G401 (cell line): ENCODE data around the gene NXPE2. TPM values are rescaled to one million over a fixed set of nuclear protein-coding genes. Genes with fewer than 3 reads are reported as not detected.
"Not testable (repeated sequence)": the region's sequence is repeated elsewhere in the genome, so short reads cannot be mapped to it uniquely, and the experiment has no call there.

ENCODE experiments used
- DNase-seq: peaks from one replicate; pipeline ENCODE4 v3.0.0-alpha.2; 2015; ENCODE audit warnings: low spot score
- in situ Hi-C: cut with HindIII; loops from 2 replicates; pipeline ENCODE4 v1.10.0; 2016; ENCODE audit warnings: low sequenced_read_pairs, mixed read lengths
- total RNA-seq: library from RNA; depleted of rRNA; stranded (reverse); fragments of >200 nt; shearing (Covaris generic); gene quantifications from 2 replicates; pipeline ENCODE4 v1.2.3, GENCODE V29; 2014; rRNA removed

The NXPE2 gene
- 0.07 TPM in 1 of 2 replicates, not detected in the other for total RNA-seq

GRCh38 chr11:114678125-114679036 lies at the start of gene NXPE2:
TSS of gene NXPE2 (plus strand) at chr11:114678527. CDS start at chr11:114678576, 49 bp downstream.
- no peak for DNase-seq
- in situ Hi-C loops: no loop called here

- in situ Hi-C loops, DNase-seq: not testable (repeated sequence)
These were observed 46.8 kb upstream of the NXPE2 start for GRCh38 chr11:114631445-114631965.

DNA sequence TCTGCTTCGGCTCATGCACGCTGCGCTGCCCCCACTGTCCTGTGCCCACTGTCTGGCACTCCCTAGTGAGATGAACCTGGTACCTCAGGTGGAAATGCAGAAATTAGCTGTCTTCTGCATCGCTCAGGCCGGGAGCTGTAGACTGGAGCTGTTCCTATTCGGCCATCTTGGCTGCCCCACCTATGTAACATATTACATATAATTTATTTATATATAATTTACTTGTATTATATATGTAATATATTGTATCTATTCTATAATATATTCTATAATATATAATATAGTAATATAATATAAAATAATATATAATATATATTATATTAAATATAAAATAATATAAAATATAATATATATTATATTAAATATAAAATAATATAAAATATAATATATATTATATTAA lies 38.9 kb upstream of the NXPE2 start:
- in situ Hi-C loops: not testable (repeated sequence)

GRCh38 chr11:114650661-114651060 lies 27.7 kb upstream of the NXPE2 start:
- no peak for DNase-seq
- in situ Hi-C loops: no loop called here

More for the DNA sequence above, 38.9 kb upstream of the NXPE2 start:
- DNase-seq: not testable (repeated sequence)

DNA sequence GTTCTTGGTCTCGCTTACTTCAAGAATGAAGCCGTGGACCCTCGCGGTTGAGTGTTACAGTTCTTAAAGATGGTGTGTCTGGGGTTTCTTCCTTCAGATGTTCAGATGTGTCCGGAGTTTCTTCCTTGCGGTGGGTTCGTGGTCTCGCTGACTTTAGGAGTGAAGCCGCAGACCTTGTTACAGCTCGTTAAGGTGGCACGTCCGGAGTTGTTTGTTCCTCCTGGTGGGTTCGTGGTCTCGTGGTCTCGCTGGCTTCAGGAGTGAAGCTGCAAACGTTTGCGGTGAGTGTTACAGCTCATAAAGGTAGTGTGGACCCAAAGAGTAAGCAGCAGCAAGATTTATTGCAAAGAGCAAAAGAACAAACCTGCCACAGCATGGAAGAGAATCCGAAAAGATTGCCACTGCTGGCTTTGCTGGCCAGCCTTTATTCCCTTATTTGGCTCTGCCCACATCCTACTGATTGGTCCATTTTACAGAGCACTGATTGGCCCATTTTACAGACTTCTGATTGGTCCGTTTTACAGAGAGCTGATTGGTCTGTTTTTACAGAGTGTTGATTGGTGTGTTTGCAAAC lies 27.1 kb upstream of the NXPE2 start:
- no peak for DNase-seq
- in situ Hi-C loops: no loop called here

GRCh38 chr11:114653148-114653547 lies 25.2 kb upstream of the NXPE2 start:
- DNase-seq: no peak
- in situ Hi-C loops: no loop called here

- in situ Hi-C loops: no loop called here
- no peak for DNase-seq
These were observed 13.7 kb upstream of the NXPE2 start for GRCh38 chr11:114664641-114665040.

DNA sequence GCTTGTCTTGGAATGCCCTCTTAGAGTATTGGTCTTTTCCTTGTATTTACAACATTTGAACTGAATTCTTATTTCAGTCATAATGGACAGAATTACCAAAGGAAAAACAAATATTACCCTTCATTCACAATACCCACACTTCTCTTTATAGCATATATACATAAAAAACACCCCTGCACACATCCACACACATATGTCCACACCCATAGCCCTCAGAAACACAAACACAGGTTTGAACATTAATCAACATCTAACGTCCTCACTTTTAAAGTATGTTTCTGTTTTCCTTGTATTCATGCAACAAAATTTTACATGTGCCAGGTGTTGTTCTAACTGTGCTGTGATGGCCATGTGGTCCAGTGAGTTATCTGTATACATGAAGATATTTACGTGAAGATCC lies 11.6 kb upstream of the NXPE2 start:
- no peak for DNase-seq
- in situ Hi-C loops: no loop called here

- no peak for DNase-seq
These were observed 10.2 kb upstream of the NXPE2 start for GRCh38 chr11:114668109-114668508.

DNA sequence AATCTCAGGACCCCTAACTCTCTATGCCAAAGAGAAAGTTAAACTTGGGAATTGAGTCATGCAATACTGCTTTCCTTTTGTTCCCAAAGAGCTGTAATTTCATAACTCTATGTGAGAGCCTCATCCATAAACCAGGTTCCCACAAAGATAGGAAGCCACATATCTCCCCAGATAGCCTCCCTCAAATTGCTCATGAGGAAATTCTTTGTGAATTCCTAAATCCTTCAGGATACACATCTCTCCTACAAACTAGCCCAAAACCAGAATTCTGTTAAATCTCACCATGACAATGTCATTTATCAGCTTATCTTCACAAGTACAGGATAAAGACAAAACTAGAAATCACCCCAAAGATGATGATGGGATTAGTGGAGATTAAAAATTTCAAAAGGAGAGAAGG lies 4.7 kb upstream of the NXPE2 start:
- no peak for DNase-seq
- in situ Hi-C loops: no loop called here

More at GRCh38 chr11:114668109-114668508, 10.2 kb upstream of the NXPE2 start:
- in situ Hi-C loops: no loop called here

GRCh38 chr11:114679505-114679904 lies 1.2 kb downstream of the NXPE2 start:
- in situ Hi-C loops: no loop called here
- no peak for DNase-seq

GRCh38 chr11:114683007-114683406 lies 4.7 kb downstream of the NXPE2 start:
- in situ Hi-C loops: no loop called here
- DNase-seq: no peak

- in situ Hi-C loops: no loop called here
- no peak for DNase-seq
These were observed 6.3 kb downstream of the NXPE2 start for GRCh38 chr11:114684636-114685035.

DNA sequence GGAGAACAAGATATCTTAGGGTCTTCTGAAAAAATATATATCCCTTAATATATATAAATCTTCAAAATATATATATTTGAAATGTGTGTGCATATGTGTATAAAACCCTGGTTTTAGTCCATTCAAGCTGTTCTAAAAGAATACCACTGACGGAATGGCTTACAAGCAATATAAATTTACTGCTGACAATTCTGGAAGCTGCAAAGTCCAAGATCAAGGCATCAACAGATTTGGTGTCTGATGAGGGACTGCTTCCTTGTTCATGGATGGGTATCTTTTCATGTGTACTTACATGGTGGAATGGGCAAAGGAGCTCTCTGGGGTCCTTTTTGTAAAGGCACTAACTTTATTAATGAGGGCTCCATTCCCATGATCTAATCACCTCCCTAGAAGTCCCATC lies 6.8 kb downstream of the NXPE2 start:
- in situ Hi-C loops: no loop called here
- DNase-seq: no peak

- in situ Hi-C loops: no loop called here
- no peak for DNase-seq
These were observed 27.1 kb downstream of the NXPE2 start for GRCh38 chr11:114705280-114706024.

- in situ Hi-C loops: no loop called here
- DNase-seq: no peak
These were observed 31.6 kb downstream of the NXPE2 start for GRCh38 chr11:114709960-114710359.

DNA sequence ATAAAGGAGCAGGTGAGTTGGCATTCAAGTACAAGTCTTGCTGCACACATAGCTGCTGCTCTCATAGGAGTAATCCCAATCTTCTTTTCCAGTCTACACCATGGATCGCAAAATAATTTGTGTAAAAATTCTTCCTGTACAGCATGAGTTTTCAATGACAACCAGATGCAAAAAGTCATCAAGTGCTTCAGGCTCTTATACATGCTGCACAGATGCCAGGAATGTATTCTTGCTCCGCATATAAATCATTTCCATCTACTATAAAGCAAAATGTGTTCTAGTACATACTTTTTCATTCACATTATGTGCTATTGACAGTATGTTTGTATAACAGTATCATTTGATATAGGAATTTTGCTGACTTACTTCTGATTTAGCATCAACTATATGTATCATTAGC lies 35.4 kb downstream of the NXPE2 start:
- no peak for DNase-seq
- in situ Hi-C loops: no loop called here

- in situ Hi-C loops: no loop called here
- DNase-seq: no peak
These were observed 41.2 kb downstream of the NXPE2 start for GRCh38 chr11:114719562-114719961.

DNA sequence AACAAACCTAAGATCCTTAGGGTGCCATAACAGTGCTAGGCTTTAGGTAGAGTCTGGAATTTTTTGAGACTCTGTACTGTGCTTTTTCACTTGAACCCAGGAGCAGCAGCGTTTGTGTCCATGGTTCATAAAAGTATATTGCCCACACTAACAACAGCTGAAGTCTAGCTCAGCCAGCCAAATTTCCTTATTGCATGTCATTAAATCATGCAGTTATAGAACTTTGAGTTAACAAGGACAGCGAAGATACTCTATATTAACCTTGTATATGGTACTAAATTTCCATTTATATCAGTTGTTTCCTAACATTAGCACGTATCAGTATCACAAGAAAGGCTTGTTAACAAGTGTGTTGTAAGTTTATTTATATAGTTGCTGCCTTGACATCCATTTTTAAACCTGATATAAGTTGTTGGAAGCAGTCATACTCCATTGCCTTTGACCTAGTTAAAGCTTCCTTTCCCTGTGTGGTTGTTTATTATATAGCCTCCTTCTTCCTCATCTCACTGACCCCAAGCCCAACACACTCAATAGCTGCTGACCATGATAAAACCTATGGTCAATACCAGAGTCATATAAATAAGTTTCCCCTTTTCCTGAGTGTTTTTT lies 46.7 kb downstream of the NXPE2 start:
- in situ Hi-C loops: no loop called here
- no peak for DNase-seq
